GM23338 (cell line): ENCODE data around the gene NFATC3.

Experiments used
- CTCF ChIP-seq, 2 experiments: fragments of 200-600 bp in 1 of 2; sonication (generic) in 1 of 2; conservative IDR thresholded peaks; 2 replicates each; pipeline versions ENCODE4 v1.5.1 to v1.6.1; 2016 to 2017; ENCODE audit warnings: antibody characterized with exemption in 2 of 2, low read depth in 2 of 2, mild to moderate bottlenecking in 2 of 2, moderate library complexity in 1 of 2
- ETS1 ChIP-seq: IDR thresholded peaks from 2 replicates; pipeline ENCODE4 v1.6.1; 2016; ENCODE audit warnings: antibody characterized with exemption
- EZH2 ChIP-seq: fragments of 200-600 bp; sonication (generic); IDR thresholded peaks from one replicate; pipeline ENCODE4 v1.8.0; 2017; ENCODE audit warnings: antibody characterized with exemption, mild to moderate bottlenecking, low read depth; ENCODE audit not compliant: unreplicated experiment
- EZH2phosphoT487 ChIP-seq: fragments of 200-600 bp; sonication (generic); IDR thresholded peaks from one replicate; pipeline ENCODE4 v1.8.1; 2018; ENCODE audit warnings: antibody characterized with exemption; ENCODE audit not compliant: unreplicated experiment
- JUNB ChIP-seq: IDR thresholded peaks from one replicate; pipeline ENCODE4 v1.6.1; 2016; ENCODE audit warnings: antibody characterized with exemption; ENCODE audit not compliant: unreplicated experiment
- POLR2AphosphoS5 ChIP-seq: IDR thresholded peaks from 2 replicates; pipeline ENCODE4 v1.6.1; 2016; ENCODE audit warnings: antibody characterized with exemption, low read depth
- STAT1 ChIP-seq: IDR thresholded peaks from one replicate; pipeline ENCODE4 v1.6.1; 2016; ENCODE audit warnings: antibody characterized with exemption; ENCODE audit not compliant: unreplicated experiment
- ZNF114 ChIP-seq: fragments of 250-450 bp; sonication (Bioruptor Pico); IDR thresholded peaks from 2 replicates; pipeline ENCODE4 v1.5.0; 2020; ENCODE audit warnings: mild to moderate bottlenecking, moderate library complexity
- ZNF331 ChIP-seq: fragments of 250-450 bp; sonication (Bioruptor Pico); IDR thresholded peaks from 2 replicates; pipeline ENCODE4 v1.5.0; 2020; ENCODE audit warnings: low read depth, mild to moderate bottlenecking, moderate library complexity
- TF ChIP-seq, protein P1 (sequence below): IDR thresholded peaks from one replicate; pipeline ENCODE4 v1.6.1; 2018; ENCODE audit warnings: antibody characterized with exemption; ENCODE audit not compliant: unreplicated experiment

GRCh38 chr16:68070249-68070730 lies 14.9 kb upstream of the NFATC3 start:
- TF ChIP-seq EZH2, result no peak
- TF ChIP-seq CTCF (conservative IDR thresholded peaks at IDR 0.05; ENCODE audit: low read depth in 2 of 2), result no peak
- TF ChIP-seq EZH2phosphoT487, result no peak
- no peak for TF ChIP-seq POLR2AphosphoS5
- TF ChIP-seq, protein P1, sequence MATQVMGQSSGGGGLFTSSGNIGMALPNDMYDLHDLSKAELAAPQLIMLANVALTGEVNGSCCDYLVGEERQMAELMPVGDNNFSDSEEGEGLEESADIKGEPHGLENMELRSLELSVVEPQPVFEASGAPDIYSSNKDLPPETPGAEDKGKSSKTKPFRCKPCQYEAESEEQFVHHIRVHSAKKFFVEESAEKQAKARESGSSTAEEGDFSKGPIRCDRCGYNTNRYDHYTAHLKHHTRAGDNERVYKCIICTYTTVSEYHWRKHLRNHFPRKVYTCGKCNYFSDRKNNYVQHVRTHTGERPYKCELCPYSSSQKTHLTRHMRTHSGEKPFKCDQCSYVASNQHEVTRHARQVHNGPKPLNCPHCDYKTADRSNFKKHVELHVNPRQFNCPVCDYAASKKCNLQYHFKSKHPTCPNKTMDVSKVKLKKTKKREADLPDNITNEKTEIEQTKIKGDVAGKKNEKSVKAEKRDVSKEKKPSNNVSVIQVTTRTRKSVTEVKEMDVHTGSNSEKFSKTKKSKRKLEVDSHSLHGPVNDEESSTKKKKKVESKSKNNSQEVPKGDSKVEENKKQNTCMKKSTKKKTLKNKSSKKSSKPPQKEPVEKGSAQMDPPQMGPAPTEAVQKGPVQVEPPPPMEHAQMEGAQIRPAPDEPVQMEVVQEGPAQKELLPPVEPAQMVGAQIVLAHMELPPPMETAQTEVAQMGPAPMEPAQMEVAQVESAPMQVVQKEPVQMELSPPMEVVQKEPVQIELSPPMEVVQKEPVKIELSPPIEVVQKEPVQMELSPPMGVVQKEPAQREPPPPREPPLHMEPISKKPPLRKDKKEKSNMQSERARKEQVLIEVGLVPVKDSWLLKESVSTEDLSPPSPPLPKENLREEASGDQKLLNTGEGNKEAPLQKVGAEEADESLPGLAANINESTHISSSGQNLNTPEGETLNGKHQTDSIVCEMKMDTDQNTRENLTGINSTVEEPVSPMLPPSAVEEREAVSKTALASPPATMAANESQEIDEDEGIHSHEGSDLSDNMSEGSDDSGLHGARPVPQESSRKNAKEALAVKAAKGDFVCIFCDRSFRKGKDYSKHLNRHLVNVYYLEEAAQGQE, result no peak
- TF ChIP-seq JUNB, result no peak
- no peak for TF ChIP-seq ZNF114
- TF ChIP-seq ETS1, result no peak
- no peak for TF ChIP-seq STAT1
- no peak for TF ChIP-seq ZNF331 (CRISPR knock-in tag)
